IPS-15b (cell line): ENCODE data around the gene JAZF1.

Experiments used
- H3K27me3 ChIP-seq: one replicate; pipeline ENCODE4 v1.6.1; 2013; ENCODE audit warnings: low read length; ENCODE audit not compliant: control insufficient read depth, insufficient read depth
- H3K36me3 ChIP-seq: one replicate; pipeline ENCODE4 v1.6.1; 2013; ENCODE audit warnings: low read length; ENCODE audit not compliant: control insufficient read depth, insufficient read depth
- H3K4me1 ChIP-seq: one replicate; pipeline ENCODE4 v1.6.1; 2013; ENCODE audit warnings: mild to moderate bottlenecking, low read length; ENCODE audit not compliant: control insufficient read depth, insufficient read depth
- H3K4me3 ChIP-seq: one replicate; pipeline ENCODE4 v1.5.1; 2013; ENCODE audit warnings: low read depth, low read length
- H3K9ac ChIP-seq: one replicate; pipeline ENCODE4 v1.6.1; 2013; ENCODE audit warnings: low read depth, mild to moderate bottlenecking, low read length
- H3K9me3 ChIP-seq: one replicate; pipeline ENCODE4 v1.6.1; 2013; ENCODE audit warnings: mild to moderate bottlenecking, low read length; ENCODE audit not compliant: control insufficient read depth, insufficient read depth

JAZF1 gene

DNA sequence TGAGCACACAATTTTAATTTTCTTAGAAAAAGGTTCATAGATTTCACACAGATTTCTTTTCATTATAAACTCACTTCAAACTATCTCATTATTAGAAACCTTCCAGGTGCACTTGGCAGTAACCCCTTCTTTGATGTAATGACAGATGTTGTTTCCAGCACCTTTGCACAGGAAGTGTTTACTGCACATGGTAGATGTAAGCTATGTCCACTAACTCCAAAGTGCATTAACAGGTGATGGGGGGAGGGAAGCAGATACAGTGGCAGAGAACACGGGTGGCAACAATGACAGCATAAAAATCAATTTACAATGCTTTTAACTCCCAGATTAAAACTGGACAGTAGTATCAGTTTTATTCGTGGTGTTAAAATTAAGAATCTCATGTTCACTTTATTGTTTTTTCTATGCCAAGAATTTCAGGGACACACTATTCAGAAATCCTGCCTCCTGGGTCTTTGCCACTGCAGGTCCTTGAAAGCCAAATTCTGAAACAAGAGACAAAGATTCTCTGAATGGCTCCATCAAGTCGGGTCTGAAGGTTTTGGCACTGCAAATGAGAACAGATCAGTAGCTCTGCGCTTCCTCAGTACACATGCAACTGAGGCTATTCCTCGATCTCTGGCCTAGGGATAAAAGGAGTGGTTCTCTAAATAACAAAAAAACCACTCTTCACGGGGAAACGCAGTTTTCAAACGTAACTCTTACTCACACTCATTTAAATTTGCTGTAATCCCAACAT, 187.7 kb downstream of the JAZF1 start:
- Histone ChIP-seq H3K27me3 (no peaks in the 10 kb centered on the region), H3K9me3 (no peaks in the 10 kb centered on the region), H3K4me1 (no peaks in the 10 kb centered on the region), H3K4me3 (no peak overlapping the region), H3K9ac (no peak overlapping the region), H3K36me3 (no peaks in the 10 kb centered on the region)

DNA sequence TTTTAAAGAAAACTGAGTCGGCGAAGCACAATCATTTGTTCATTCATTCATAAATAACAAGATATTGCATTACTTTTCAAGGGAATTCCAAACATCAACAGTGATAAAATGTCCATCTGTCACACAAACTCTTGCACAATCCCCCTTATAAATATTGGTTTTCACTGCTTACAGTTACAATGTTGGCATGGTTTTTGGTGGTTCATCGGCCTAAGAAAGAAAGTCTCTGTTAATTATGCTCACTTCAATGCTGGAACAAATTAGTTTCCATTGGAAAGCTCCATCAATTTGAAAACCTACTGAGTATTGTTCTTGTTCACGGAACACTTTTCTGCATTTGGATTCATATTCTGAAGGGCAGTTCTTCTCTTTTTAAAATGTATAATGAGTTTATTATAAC, 188.5 kb downstream of the JAZF1 start:
- Histone ChIP-seq H3K27me3 (no peaks in the 10 kb centered on the region), H3K9ac (no peak overlapping the region), H3K36me3 (no peaks in the 10 kb centered on the region), H3K4me3 (no peak overlapping the region), H3K9me3 (no peaks in the 10 kb centered on the region), H3K4me1 (no peaks in the 10 kb centered on the region)

DNA sequence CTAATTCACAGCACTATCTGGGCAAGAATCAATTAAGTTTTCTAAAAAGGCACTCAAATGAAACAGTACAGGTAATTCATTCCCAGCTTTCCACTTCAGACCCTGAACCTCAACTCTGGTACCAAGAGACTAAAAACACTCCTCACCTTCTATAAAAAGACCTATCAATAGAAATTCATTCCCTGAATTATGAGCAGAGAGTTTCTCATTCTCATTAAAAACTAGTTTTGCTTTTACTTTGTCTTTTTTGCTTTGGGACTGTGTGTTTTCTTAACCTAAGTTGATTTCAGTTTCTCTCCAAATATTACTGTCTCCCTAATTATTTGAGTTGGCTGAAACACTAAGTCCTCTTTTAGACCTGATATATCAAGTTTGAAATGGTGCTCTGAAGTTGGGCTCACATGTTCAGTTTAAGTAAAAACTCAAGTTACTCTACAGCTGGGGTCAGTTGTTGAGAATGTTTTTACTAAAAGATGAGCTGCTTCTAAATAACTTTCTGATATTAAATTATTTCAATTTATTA, 189.5 kb downstream of the JAZF1 start:
- H3K9me3 ChIP-seq = no peaks in the 10 kb centered on the region
- H3K9ac ChIP-seq = no peak overlapping the region
- no peak overlapping the region for H3K4me3 ChIP-seq
- no peaks in the 10 kb centered on the region for H3K4me1 ChIP-seq
- H3K36me3 ChIP-seq = no peaks in the 10 kb centered on the region
- H3K27me3 ChIP-seq = no peaks in the 10 kb centered on the region

DNA sequence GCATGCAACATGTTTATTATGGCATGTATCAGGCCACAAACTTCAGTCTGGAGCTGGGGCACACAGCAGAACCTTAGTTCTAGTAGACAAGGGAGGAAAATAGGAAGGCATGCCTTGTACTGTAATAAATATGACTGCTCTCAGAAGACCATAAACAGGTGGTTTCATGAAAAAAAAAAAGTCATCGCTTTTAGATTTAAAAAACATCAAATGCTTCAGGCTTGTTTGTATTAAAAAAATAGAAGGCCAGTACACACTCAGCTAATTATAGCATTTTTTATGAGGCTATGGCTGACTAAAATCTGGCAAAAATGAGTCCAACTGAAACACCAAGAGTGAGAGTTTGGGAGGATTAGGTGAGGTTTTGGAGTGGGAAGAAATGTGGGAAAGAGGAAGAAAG, 204.1 kb downstream of the JAZF1 start:
- Histone ChIP-seq H3K9ac (no peak overlapping the region), H3K27me3 (no peaks in the 10 kb centered on the region)

GRCh38 chr7:27973625-27974024, 207.0 kb downstream of the JAZF1 start:
- H3K4me3 ChIP-seq = no peak overlapping the region
- no peaks in the 10 kb centered on the region for H3K36me3 ChIP-seq
- H3K9me3 ChIP-seq = no peaks in the 10 kb centered on the region
- H3K9ac ChIP-seq = no peak overlapping the region
- H3K27me3 ChIP-seq = no peaks in the 10 kb centered on the region
- no peaks in the 10 kb centered on the region for H3K4me1 ChIP-seq

More for the DNA sequence above, 204.1 kb downstream of the JAZF1 start:
- no peaks in the 10 kb centered on the region for H3K36me3 ChIP-seq
- no peaks in the 10 kb centered on the region for H3K4me1 ChIP-seq
- H3K9me3 ChIP-seq = no peaks in the 10 kb centered on the region
- no peak overlapping the region for H3K4me3 ChIP-seq

- Histone ChIP-seq H3K9me3 (no peaks in the 10 kb centered on the region), H3K4me1 (no peaks in the 10 kb centered on the region), H3K9ac (no peak overlapping the region), H3K36me3 (no peaks in the 10 kb centered on the region), H3K4me3 (no peak overlapping the region), H3K27me3 (no peaks in the 10 kb centered on the region)
Observed at GRCh38 chr7:27972276-27972675, 208.3 kb downstream of the JAZF1 start.

GRCh38 chr7:27971171-27971812, 209.3 kb downstream of the JAZF1 start:
- no peak overlapping the region for H3K9ac ChIP-seq
- no peaks in the 10 kb centered on the region for H3K27me3 ChIP-seq
- no peaks in the 10 kb centered on the region for H3K4me1 ChIP-seq
- H3K4me3 ChIP-seq = no peak overlapping the region
- H3K9me3 ChIP-seq = no peaks in the 10 kb centered on the region
- H3K36me3 ChIP-seq = no peaks in the 10 kb centered on the region

DNA sequence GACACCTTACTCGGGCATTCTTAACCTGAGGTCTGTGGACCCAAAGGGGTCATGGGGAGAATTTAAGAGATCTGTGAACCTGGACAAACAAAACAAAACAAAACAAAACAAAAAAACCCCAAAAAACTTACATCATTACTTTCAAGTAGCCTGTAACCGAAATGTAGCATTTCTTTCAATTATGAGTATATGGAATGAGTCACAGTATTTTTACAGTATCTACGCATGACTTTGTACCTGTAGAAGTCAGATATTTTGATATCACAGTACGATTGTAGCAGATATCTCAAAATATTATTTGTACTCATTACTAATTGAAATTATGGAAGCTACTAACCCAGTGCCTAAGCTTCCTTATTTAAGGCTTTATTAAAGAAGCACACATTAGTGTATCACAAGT, 210.2 kb downstream of the JAZF1 start:
- no peaks in the 10 kb centered on the region for H3K36me3 ChIP-seq
- H3K9ac ChIP-seq = no peak overlapping the region
- H3K9me3 ChIP-seq = no peaks in the 10 kb centered on the region
- H3K4me3 ChIP-seq = no peak overlapping the region
- H3K27me3 ChIP-seq = no peaks in the 10 kb centered on the region
- H3K4me1 ChIP-seq = no peaks in the 10 kb centered on the region

GRCh38 chr7:27969346-27969745, 211.2 kb downstream of the JAZF1 start:
- no peaks in the 10 kb centered on the region for H3K36me3 ChIP-seq
- H3K4me1 ChIP-seq = no peaks in the 10 kb centered on the region
- H3K27me3 ChIP-seq = no peaks in the 10 kb centered on the region
- H3K9me3 ChIP-seq = no peaks in the 10 kb centered on the region
- no peak overlapping the region for H3K9ac ChIP-seq
- H3K4me3 ChIP-seq = no peak overlapping the region

DNA sequence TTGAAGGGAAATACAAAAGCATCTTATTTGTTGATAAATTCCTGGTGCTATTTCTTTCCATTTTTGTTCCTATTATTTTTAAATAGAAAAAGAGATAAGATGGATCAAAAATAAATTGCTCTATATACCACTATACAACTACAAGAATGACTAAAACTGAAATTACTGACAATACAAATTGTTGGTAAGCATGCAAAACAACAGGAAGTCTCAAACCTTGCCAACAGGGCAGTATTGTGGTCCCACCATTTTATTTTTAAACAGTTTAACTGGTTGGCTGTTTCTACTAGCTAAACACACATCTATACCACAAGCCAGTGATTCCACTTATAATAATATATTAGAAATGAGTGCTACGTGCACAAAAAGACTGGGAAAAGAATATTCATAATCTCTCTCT, 213.0 kb downstream of the JAZF1 start:
- Histone ChIP-seq H3K27me3 (no peaks in the 10 kb centered on the region), H3K9me3 (no peaks in the 10 kb centered on the region), H3K36me3 (no peaks in the 10 kb centered on the region), H3K4me1 (no peaks in the 10 kb centered on the region), H3K9ac (no peak overlapping the region), H3K4me3 (no peak overlapping the region)

DNA sequence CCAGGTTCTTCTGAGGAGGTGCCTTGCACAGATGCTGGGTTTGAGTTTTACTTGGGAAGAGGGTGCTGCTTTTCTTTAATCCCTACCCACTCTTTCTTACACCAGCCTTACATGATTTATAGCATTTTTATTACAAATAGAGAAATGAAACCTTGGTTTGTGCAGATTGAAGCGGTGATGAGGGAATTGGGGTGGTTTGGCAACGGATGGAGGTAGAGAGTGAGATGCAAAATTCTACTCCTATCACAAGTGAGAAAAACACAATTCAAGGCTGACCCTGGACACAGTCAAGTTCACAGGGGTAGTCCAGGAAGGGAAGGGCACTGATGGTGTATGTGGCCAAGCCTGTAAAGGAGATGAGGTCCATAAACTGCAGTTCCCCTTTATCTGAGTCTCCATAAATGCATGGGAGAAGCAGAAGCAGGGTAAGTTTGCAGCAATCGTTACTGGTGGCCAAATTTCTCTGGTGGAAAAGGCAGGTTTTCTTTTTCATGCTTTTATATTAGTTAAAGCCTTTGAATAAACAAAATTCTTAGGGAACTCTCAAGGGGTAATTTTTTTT, 214.3 kb downstream of the JAZF1 start:
- Histone ChIP-seq H3K36me3 (no peaks in the 10 kb centered on the region), H3K9ac (no peak overlapping the region), H3K9me3 (no peaks in the 10 kb centered on the region), H3K27me3 (no peaks in the 10 kb centered on the region), H3K4me3 (no peak overlapping the region), H3K4me1 (no peaks in the 10 kb centered on the region)

- H3K27me3 ChIP-seq = no peaks in the 10 kb centered on the region
- no peaks in the 10 kb centered on the region for H3K4me1 ChIP-seq
- H3K9me3 ChIP-seq = no peaks in the 10 kb centered on the region
- H3K36me3 ChIP-seq = no peaks in the 10 kb centered on the region
- H3K9ac ChIP-seq = no peak overlapping the region
- no peak overlapping the region for H3K4me3 ChIP-seq
Observed at GRCh38 chr7:27965650-27966049, 214.9 kb downstream of the JAZF1 start.
